H9 (cell line): ENCODE data around the gene KIF11. TPM values are rescaled to one million over a fixed set of nuclear protein-coding genes. Genes with fewer than 3 reads are reported as not detected.

Experiments used
- DNase-seq: peaks from one replicate; pipeline ENCODE4 v3.0.0-alpha.2; 2017
- H2AFZ ChIP-seq: one replicate; pipeline ENCODE4 v1.6.1; 2013; ENCODE audit warnings: mild to moderate bottlenecking, low read length, control low read depth, moderate library complexity
- H2AK5ac ChIP-seq: 2 replicates; pipeline ENCODE4 v1.6.1; 2013; ENCODE audit warnings: low read length, control low read depth, mixed read lengths; ENCODE audit not compliant: insufficient read length
- H2BK120ac ChIP-seq: one replicate; pipeline ENCODE4 v1.6.1; 2013; ENCODE audit warnings: low read depth, mild to moderate bottlenecking, low read length, control low read depth, inconsistent platforms; ENCODE audit not compliant: poor library complexity, severe bottlenecking
- H2BK12ac ChIP-seq: 2 replicates; pipeline ENCODE4 v1.6.1; 2013; ENCODE audit warnings: low read length, control low read depth, mixed read lengths, low read depth; ENCODE audit not compliant: insufficient read length
- H2BK15ac ChIP-seq: 2 replicates; pipeline ENCODE4 v1.6.1; 2013; ENCODE audit warnings: low read depth, low read length, control low read depth
- H2BK20ac ChIP-seq: one replicate; pipeline ENCODE4 v1.6.1; 2013; ENCODE audit warnings: low read depth, mild to moderate bottlenecking, low read length, control low read depth, inconsistent platforms; ENCODE audit not compliant: poor library complexity, severe bottlenecking
- H2BK5ac ChIP-seq: 2 replicates; pipeline ENCODE4 v1.6.1; 2013; ENCODE audit warnings: low read length, control low read depth, mixed read lengths; ENCODE audit not compliant: insufficient read length
- H3K14ac ChIP-seq: 2 replicates; pipeline ENCODE4 v1.6.1; 2013; ENCODE audit warnings: low read length, control low read depth; ENCODE audit not compliant: insufficient read depth
- H3K18ac ChIP-seq: 2 replicates; pipeline ENCODE4 v1.6.1; 2013; ENCODE audit warnings: low read depth, mild to moderate bottlenecking, mixed read lengths, low read length, control low read depth; ENCODE audit not compliant: insufficient read length
- H3K23ac ChIP-seq: 2 replicates; pipeline ENCODE4 v1.6.1; 2013; ENCODE audit warnings: low read length, control low read depth, mixed read lengths, low read depth; ENCODE audit not compliant: insufficient read length
- H3K23me2 ChIP-seq: 2 replicates; pipeline ENCODE4 v1.6.1; 2013; ENCODE audit warnings: low read depth, mild to moderate bottlenecking, mixed read lengths, low read length, control low read depth; ENCODE audit not compliant: insufficient read length, poor library complexity, severe bottlenecking
- H3K27ac ChIP-seq: 2 replicates; pipeline ENCODE4 v1.5.1; 2013; ENCODE audit warnings: low read length, control low read depth, mixed read lengths, low read depth; ENCODE audit not compliant: insufficient read length
- H3K27me3 ChIP-seq: 2 replicates; pipeline ENCODE4 v1.6.1; 2013; ENCODE audit warnings: low read length, control low read depth, inconsistent platforms; ENCODE audit not compliant: insufficient read depth
- H3K4ac ChIP-seq: 2 replicates; pipeline ENCODE4 v1.6.1; 2013; ENCODE audit warnings: low read depth, mild to moderate bottlenecking, control low read depth, inconsistent platforms, low read length, moderate library complexity
- H3K4me1 ChIP-seq: 2 replicates; pipeline ENCODE4 v1.6.1; 2013; ENCODE audit warnings: low read length, control low read depth, inconsistent platforms; ENCODE audit not compliant: insufficient read depth
- H3K4me2 ChIP-seq: 2 replicates; pipeline ENCODE4 v1.6.1; 2013; ENCODE audit warnings: low read length, control low read depth, mixed read lengths; ENCODE audit not compliant: insufficient read length, insufficient read depth
- H3K56ac ChIP-seq: 2 replicates; pipeline ENCODE4 v1.6.1; 2013; ENCODE audit warnings: low read depth, mild to moderate bottlenecking, mixed read lengths, low read length, control low read depth; ENCODE audit not compliant: insufficient read length
- H3K79me1 ChIP-seq: 2 replicates; pipeline ENCODE4 v1.6.1; 2013; ENCODE audit warnings: low read depth, mild to moderate bottlenecking, moderate library complexity, low read length, control low read depth, inconsistent platforms; ENCODE audit not compliant: insufficient read depth, poor library complexity, severe bottlenecking
- H3K79me2 ChIP-seq: 2 replicates; pipeline ENCODE4 v1.6.1; 2013; ENCODE audit warnings: low read length, control low read depth, inconsistent platforms; ENCODE audit not compliant: insufficient read depth
- H3K9ac ChIP-seq: 2 replicates; pipeline ENCODE4 v1.6.1; 2013; ENCODE audit warnings: low read length, control low read depth, mixed read lengths; ENCODE audit not compliant: insufficient read length; ENCODE audit errors: extremely low read depth
- H3K9me3 ChIP-seq: one replicate; pipeline ENCODE4 v1.6.1; 2013; ENCODE audit warnings: low read depth, low read length, inconsistent platforms; ENCODE audit not compliant: control insufficient read depth
- H3T11ph ChIP-seq: one replicate; pipeline ENCODE4 v1.6.1; 2013; ENCODE audit warnings: mild to moderate bottlenecking, low read length, control low read depth, inconsistent platforms
- H4K20me1 ChIP-seq: one replicate; pipeline ENCODE4 v1.6.1; 2013; ENCODE audit not compliant: control insufficient read depth, insufficient read length, insufficient read depth
- H4K5ac ChIP-seq: 2 replicates; pipeline ENCODE4 v1.6.1; 2013; ENCODE audit warnings: low read depth, mild to moderate bottlenecking, mixed read lengths, low read length, control low read depth; ENCODE audit not compliant: insufficient read length
- H4K8ac ChIP-seq: replicated peaks from 2 replicates; pipeline ENCODE4 v1.6.1; 2013; ENCODE audit warnings: low read length, control low read depth, mixed read lengths, low read depth; ENCODE audit not compliant: insufficient read length
- H4K91ac ChIP-seq: 2 replicates; pipeline ENCODE4 v1.6.1; 2013; ENCODE audit warnings: low read depth, mild to moderate bottlenecking, moderate library complexity, mixed read lengths, low read length, control low read depth; ENCODE audit not compliant: insufficient read length
- H3K27ac Mint-ChIP-seq, 3 experiments: 2 replicates in 2 of 3; 3 replicates in 1 of 3; pipeline ENCODE4 v1.8.0; 2020 to 2021; ENCODE audit warnings: mixed read lengths in 3 of 3, mild to moderate bottlenecking in 1 of 3, moderate library complexity in 1 of 3
- H3K27me3 Mint-ChIP-seq: 2 replicates; pipeline ENCODE4 v1.8.0; 2021; ENCODE audit warnings: low read depth, mild to moderate bottlenecking, moderate library complexity, mixed read lengths
- H3K36me3 Mint-ChIP-seq, 3 experiments: 2 replicates in 2 of 3; 3 replicates in 1 of 3; pipeline ENCODE4 v1.8.0; 2020 to 2021; ENCODE audit warnings: low read depth in 3 of 3, mixed read lengths in 3 of 3; ENCODE audit not compliant: insufficient read depth in 1 of 3
- H3K4me1 Mint-ChIP-seq, 2 experiments: 2 replicates each; pipeline ENCODE4 v1.8.0; 2020; ENCODE audit warnings: mixed read lengths in 2 of 2
- H3K4me3 Mint-ChIP-seq, 2 experiments: 2 replicates in 1 of 2; 3 replicates in 1 of 2; pipeline ENCODE4 v1.8.0; 2020 to 2021; ENCODE audit warnings: mild to moderate bottlenecking in 2 of 2, mixed read lengths in 2 of 2, moderate library complexity in 1 of 2
- H3K9me3 Mint-ChIP-seq, 2 experiments: 2 replicates in 1 of 2; 3 replicates in 1 of 2; pipeline ENCODE4 v1.8.0; 2020; ENCODE audit warnings: mild to moderate bottlenecking in 2 of 2, mixed read lengths in 2 of 2, moderate library complexity in 1 of 2
- CTCF ChIP-seq: fragments of 200-600 bp; sonication (generic); conservative IDR thresholded peaks from 3 replicates; pipeline ENCODE4 v1.8.0; 2021; ENCODE audit warnings: antibody characterized with exemption, mild to moderate bottlenecking
- WGBS: extraction: QIAGEN DNeasy Blood & Tissue Kit; methylation state at CpG from one replicate; pipeline ENCODE4 v1.1.7; 2013; ENCODE audit warnings: missing lambda C conversion rate, low lambda C conversion rate, mixed read lengths; ENCODE audit not compliant: insufficient read length; ENCODE audit errors: extremely low coverage; 5-methylcytosine and 5-hydroxymethylcytosine counted together
- total RNA-seq: library from RNA; stranded (reverse); gene quantifications from 2 replicates; pipeline ENCODE4 v1.2.1, GENCODE V29; 2021

Gene KIF11
- total RNA-seq, 1 experiment from 2014 or later, result 54.4 TPM

- H3K9me3 ChIP-seq, result no peaks in the 10 kb centered on the region
- H3K36me3 Mint-ChIP-seq, result peaks cover 0 to 5% (median 0%) of the 10 kb centered on the region in 3 experiments; a peak in 2 of 7 replicates
- H2BK120ac ChIP-seq, result no peak overlapping the region
- H3K27me3 Mint-ChIP-seq, result no peaks in the 10 kb centered on the region; the same call in 1 of the 2 replicates
- H3K9ac ChIP-seq, result peak overlapping the region; percentile 30
- peaks cover 30 to 39% of the 10 kb centered on the region in 2 experiments for H3K4me1 Mint-ChIP-seq
- H3T11ph ChIP-seq, result no peak overlapping the region
- no peaks in the 10 kb centered on the region for H3K9me3 Mint-ChIP-seq
- no peak overlapping the region for H3K23ac ChIP-seq
- TF ChIP-seq CTCF, result peak; percentile 43; the same call in 2 of the 3 replicates
- no peak overlapping the region for H3K56ac ChIP-seq
- H3K27ac ChIP-seq, result peak overlapping the region; percentile 36
- H2BK20ac ChIP-seq, result no peak overlapping the region
- no peak overlapping the region for H4K8ac ChIP-seq
- peak; percentile 71 for DNase-seq
- H3K14ac ChIP-seq, result no peak overlapping the region
- no peaks in the 10 kb centered on the region for H3K4me1 ChIP-seq
- peak overlapping the region; percentile 52 for H3K4me2 ChIP-seq
- no peak overlapping the region for H3K18ac ChIP-seq
- peak overlapping the region; percentile 71 to 96 for H3K4me3 Mint-ChIP-seq
- H2AFZ ChIP-seq, result no peak overlapping the region
- H4K5ac ChIP-seq, result no peak overlapping the region
- no peak overlapping the region for H3K4ac ChIP-seq
- peaks cover 11% of the 10 kb centered on the region for H3K23me2 ChIP-seq
- H2BK5ac ChIP-seq, result no peak overlapping the region
- no CpG with 5 or more reads among the region's 19 CpGs for WGBS
- H3K27me3 ChIP-seq, result no peaks in the 10 kb centered on the region
- H3K79me2 ChIP-seq, result peaks cover 22% of the 10 kb centered on the region
- H4K20me1 ChIP-seq, result no peaks in the 10 kb centered on the region
- H3K27ac Mint-ChIP-seq, result peak overlapping the region; percentile 88 to 98 (median 94)
- no peak overlapping the region for H4K91ac ChIP-seq
- H2AK5ac ChIP-seq, result no peak overlapping the region
- H2BK15ac ChIP-seq, result no peak overlapping the region
- no peak overlapping the region for H2BK12ac ChIP-seq
- H3K79me1 ChIP-seq, result no peaks in the 10 kb centered on the region
These were observed 2.0 kb upstream of the KIF11 start for GRCh38 chr10:92590623-92591549.
